HG02759 (cell line): ENCODE measurements around the gene PYCR2.

Experiments
- ATAC-seq: cut with Tn5 transposase; IDR thresholded peaks from one replicate; pipeline ENCODE4 v1.9.1; 2021; ENCODE audit warnings: mild to moderate bottlenecking, moderate library complexity; ENCODE audit not compliant: unreplicated experiment

The PYCR2 gene

DNA sequence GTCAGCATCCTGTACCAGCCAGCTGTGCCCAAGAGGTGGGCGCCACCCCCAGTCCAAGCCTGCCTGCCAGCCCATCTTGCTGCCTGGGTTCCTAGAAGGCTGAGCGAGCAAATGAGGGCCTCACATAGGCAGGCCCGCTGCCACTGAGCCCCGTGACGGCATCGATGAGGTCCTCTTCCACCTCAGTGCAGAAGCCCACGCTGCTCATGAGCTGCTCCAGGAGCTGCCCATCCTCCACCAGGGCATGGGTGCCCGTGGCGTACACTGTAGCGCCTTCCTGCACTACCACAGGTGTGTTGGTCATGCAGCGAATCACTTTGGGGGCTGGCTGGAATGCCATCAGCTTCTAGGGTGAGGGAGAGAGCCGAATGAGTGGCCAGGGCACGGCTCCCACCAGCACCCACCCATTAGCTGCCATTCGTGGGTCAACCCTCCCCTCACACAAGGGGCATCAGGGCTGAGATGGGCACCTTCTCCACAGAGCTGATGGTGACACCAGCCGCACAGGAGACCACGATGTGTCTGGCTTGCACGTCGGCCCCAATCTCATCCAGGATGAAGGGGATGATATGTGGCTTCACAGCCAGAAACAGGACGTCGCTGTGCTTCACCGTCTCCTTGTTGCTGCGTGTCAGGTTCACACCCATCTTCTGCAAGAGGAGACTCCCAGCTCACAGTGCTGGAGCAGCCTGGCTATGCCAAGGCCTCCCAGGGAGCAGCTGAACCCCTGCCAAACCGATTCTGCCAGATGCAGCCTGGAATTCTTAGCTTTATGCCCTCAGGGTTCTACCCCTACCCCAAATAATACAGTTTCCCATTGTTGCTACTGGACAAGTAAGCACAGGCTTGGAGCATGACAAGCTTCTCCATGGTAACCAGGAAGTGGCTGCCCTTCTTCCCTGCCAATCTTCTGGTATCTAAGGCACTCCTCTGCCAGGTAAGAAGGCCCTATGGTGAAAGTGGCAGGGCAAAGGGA lies 2.0 kb downstream of the PYCR2 start:
- no peak for ATAC-seq

DNA sequence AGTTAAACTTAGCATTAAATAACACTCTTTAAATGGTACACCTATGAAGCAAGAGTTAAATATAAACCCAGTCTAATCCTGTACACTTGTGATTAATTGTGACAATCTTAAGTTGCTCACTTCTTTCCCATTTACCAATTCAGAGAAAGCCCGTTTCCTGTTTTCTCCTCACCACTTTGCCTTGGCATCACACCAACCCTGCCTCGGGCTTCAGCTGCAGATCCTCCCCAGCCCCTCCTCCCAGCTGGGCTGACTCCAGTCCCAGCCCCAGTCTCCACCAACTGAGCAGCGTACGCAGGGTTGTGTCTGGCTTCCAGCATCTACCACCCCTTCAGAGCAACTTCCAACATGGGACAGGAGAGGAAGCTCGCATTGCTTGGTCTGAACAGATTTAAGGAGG lies 4.1 kb downstream of the PYCR2 start:
- ATAC-seq = no peak

DNA sequence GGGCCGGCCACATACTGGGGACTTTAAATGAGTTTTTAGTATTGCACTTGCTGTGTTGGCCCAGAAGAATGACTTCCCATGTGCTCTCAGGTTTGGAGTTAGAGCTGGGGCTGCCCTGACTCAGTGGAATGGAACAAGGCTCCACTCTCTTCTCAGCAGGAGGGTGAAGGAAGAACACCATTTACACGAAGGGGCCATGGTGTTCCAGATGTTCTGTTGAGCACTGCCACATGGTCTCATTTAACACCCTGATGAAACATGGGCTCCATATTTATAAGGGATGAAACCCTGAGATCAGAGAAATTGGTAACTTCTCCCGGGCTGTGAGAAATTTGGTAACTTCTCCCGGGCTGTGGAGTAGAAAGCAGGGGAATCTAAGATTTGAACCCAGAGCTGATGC lies 5.8 kb downstream of the PYCR2 start:
- ATAC-seq = no peak

DNA sequence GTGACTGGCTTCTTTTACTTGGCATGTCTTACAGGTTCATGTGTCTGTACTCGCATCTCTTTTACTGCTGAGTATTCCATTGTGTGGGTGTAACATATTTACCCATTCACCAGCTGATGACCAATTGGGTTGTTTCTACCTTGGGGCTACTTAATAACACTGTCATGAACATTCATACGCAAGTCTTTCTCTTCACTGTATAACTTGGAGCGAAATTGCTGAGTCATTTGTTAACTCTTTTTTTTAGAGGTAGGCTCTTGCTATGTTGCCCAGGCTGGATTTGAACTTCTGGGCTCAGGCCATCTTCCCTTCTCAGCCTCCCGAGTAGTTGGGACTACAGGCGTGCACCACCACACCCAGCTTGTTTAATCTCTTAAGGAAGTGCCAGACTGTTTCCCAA lies 6.5 kb downstream of the PYCR2 start:
- ATAC-seq = no peak

DNA sequence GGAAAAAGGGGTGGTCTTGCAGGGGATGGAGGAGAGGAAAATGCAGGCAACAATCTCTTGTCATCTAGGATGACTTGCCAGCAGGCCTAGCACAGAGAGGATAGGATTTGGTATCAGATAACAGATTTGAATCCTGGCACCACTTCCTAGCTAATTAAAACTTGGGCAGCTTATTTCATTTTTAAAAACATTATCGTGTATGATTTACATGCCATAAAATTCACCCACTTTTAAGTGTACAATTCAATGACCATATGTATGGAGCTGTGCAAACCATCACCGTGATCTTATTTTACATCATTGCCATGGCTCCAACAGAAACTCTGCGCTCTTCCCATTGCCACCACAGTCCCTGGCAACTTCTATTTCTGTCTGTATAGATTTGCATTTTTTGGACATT lies 6.9 kb downstream of the PYCR2 start:
- ATAC-seq = no peak

DNA sequence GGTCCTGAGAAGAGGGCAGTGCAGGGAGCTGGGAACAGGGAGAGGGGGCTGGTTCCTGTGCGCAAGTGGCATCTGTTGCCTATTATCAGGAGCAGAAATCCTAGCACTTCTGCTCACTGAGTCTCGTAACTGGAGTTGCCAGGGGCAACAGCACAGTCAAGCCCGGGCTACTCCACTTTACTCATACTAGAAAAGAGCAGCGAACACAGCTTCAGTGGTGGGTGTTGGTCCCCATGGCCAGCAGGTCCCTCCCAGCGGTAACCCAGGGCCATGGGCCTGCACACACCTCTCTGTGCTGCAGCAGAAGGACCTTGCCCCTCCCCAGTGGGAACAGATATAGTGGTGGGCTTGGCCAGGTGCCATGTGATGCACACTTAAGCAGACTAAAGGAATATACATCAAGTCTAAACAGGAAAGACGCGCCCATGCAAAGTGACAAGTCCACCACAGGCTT lies 8.5 kb downstream of the PYCR2 start:
- no peak for ATAC-seq

DNA sequence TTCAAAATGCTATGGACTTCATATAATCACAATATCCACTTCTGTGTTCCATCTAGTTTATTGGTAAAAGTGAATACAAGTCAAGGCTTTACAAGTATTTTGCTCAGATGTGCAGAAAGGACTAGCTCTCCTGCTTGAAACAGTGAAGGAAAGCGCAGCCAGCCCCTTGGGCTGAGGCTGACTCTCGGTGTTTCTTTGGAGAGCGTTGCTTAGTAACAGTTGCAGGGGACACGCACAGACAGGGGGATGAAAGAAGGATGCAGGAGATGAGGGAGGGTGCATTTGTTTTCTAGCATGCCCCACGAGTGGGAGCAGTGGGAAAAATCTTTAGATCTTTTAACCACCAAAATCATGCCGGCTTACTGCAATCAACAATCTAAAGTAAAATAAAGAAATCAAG lies 9.1 kb downstream of the PYCR2 start:
- no peak for ATAC-seq

DNA sequence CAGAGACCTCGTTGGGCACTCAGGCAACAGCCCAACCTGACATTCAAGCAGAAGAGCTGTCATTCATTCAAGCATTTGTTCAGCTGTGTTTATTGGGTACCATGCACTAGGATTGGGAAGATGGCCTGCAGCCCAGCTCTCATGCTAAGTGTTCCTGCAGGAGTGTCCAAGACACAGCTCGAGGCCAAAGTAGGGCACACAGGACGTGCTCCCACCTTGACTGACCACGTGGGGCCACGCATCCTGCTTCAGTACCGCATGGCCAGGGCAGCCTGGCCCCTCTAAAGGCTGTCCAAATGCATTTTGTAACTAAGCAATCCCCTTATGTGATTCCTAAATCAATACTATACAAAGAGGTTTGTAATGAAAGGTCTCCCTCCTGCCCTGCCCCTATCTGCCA lies 9.7 kb downstream of the PYCR2 start:
- no peak for ATAC-seq

DNA sequence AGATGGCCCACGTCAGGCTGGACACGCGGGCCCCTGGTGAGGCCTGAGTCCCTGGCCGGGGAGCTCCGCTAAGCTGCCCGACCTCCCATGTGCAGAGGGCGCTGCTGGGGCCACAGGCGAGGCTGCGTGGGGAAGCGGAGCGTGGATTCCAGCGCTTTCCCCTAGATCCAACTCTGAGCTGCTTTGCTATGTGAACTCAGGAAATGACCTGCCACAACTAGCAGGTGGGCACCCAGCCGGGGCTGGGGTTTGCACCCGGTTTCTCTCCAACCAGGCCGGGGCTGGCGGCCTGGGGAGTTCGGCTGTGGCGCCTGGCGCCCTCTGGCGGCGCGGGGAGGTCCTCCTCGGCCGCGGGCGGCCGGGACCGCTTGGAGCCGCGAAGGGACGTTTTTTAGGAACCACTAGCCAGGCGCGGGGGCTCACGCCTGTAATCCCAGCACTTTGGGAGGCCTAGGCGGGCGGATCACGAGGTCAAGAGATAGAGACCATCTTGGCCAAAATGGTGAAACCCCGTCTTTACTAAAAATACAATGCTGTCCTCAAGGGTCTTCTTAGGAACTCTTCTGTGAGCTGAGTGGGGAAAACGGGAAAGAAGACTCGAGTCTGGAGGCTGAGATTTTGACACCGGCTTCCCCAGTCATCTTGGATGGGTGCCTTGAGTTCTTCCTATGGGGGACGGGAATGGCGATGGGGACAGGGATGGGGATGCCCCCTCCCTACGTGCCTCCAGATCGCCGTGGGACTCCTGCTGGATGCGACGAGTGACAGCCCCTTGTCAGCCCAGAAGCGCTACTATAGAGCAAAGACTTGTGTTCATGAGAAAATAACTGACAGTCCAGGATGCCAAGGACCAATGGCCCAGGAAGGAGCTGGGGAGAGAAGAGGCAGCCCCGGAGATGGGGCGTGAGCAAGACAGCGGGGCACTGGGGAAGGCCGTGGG lies 12.6 kb downstream of the PYCR2 start:
- ATAC-seq = peak; percentile 80

DNA sequence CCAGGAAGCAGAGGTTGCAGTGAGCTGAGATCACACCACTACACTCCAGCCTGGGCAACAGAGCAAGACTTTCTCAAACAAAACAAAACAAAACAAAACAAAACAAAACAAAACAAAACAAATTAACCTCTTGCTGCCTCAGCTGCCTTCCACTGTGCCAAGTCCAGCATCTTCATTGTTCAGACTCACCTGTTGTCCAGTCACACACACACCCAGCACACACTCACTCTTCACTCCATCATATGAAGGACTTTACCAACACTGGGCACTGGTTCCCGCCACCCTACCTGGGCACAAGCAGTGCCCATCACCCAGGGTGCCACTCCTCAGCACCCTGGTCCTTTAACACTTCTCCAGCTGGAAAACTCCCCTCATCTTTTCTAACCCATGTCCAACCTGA lies 14.6 kb downstream of the PYCR2 start:
- no peak for ATAC-seq

DNA sequence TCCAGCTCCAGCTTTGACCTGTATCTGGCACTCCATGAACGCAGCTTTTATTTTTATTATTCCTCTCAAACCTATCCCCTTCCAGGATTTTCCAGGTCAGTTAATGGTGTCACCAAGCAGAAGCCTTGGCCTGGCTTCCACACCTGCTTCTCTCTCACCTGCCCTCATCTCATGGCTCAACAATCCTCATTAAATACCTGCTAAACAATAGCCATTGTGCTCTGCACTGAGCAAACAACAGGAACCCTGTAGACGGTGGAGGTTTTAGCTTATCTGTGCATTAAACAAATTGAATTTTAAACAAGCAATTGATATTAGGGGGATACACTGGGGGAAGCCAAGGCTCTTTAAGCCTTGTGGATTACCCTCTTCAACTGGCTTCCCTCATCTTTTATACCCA lies 15.3 kb downstream of the PYCR2 start:
- no peak for ATAC-seq

DNA sequence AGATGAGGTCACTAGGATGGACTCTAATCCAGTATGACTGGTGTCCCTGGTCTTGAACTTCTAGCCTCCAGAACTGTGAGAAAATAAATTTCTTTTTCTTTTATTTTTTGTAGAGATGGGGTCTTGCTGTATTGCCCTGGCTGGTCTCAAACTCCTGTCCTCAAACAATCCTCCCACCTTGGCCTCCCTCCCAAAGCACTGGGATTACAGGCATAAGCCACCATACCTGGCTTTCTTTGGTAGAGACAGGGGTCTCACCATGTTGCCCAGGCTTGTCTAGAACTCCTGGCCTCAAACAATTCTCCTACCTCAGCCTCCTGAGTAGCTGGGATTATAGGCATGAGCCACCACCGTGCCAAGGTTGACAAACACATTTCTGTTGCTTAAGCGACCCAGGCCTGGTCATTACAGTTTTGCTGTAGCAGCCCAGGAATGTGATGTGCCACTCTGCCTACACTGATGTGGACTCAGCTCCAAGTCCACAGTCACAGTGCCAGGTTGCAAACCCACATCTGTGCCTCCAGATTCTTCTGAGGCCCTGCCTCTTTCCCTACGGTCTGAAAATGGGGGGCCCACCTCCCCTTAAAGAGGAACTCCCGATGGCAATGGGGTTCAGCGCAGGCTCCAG lies 15.9 kb downstream of the PYCR2 start:
- ATAC-seq = no peak

DNA sequence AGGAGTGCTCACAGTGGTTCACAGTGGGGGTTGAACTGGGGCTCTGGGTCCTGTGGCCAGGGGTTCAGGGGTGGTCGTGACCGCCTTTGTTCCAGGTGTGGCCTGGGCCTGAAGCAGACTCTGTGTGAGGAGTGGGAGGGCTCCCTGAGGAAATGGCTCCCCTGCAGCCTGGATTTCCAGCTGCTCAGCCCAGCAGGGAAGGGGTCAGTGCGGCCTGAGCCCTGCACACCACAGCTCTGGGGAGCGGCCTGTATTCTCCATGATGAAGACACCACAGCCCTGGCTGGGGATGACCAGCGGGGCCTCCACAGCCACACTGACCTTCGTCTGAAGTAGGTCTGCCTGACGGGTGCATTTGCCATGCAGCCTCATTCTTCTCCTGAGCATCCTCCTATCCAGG lies 16.7 kb downstream of the PYCR2 start:
- ATAC-seq = no peak

DNA sequence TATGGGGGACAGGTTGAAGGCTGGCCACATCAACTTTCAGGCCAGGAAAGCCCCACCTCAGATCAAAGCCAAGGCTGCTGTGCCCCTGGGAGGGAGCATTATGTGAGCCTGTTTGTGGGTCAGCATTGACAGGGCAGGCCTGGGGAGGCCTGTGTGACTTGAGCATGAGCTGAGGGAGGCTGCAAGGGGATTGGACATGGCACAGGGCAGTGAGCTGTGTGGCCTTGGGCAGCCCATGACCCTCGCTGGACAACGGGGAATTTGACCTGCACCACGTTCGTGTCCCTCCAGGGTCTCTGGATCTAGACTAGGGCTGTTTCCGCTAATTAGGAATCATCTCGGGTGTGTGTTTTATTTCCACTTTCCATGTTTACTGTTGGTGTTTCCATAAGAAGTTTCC lies 17.6 kb downstream of the PYCR2 start:
- ATAC-seq = no peak

DNA sequence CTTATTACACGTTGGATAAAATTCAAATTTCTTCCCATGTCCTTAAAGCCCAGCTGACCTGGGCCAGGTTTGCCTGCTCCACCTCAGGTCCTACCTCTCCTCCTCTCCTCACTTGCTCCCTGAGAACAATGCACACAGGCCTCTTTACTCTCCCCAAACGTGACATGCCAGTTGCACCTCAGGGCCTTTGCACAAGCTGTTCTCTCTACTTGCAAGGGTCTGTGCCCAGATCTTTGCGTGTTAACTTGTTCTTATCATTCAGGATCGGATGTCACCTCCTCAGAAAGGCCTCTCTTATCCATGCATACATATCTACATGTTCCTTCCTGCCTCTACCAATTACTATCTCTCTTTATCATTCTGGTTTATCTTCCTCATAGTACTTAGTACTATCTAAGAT lies 20.4 kb downstream of the PYCR2 start:
- no peak for ATAC-seq

DNA sequence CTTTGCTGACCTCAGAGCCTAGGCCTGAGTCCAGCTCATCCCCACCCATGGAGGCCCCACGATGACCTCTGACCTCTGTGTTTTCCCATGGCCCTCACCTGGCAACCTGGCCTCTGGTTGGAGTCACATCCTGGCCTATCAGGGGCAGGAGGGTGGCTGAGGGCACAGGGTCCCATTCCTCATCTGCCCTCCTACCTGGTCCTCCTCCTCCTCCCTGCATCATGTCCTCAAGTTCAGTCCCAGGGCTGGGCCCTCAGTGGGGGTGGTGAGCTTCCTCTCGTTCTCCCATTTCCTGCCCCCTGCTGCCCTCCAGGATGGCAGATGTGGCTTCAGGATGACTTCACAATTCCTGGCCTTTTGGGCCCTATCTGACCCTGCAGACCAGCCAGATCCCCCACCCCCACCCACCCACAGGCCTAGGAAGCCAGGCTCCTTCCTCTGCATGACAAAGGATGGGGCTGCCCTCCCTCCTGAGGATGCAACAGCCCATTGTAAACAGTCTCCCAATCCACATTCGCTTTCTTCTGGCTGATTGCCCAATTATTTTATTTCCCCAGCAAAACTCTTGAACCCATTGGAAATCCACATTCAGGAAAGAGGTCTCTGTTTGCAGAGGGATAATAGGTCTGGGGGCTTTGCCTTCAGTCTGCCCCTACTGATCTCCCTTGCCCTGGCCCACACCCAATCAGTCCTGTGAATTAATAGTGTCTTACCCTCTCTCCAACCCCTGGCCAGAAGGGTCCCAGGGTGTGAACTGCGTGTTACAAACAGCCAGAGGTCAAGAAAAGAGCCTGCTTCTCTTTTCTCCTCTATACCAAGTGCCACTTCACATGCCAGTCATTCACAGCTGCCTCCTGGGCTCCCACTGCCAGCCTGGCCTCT lies 24.8 kb downstream of the PYCR2 start:
- no peak for ATAC-seq

DNA sequence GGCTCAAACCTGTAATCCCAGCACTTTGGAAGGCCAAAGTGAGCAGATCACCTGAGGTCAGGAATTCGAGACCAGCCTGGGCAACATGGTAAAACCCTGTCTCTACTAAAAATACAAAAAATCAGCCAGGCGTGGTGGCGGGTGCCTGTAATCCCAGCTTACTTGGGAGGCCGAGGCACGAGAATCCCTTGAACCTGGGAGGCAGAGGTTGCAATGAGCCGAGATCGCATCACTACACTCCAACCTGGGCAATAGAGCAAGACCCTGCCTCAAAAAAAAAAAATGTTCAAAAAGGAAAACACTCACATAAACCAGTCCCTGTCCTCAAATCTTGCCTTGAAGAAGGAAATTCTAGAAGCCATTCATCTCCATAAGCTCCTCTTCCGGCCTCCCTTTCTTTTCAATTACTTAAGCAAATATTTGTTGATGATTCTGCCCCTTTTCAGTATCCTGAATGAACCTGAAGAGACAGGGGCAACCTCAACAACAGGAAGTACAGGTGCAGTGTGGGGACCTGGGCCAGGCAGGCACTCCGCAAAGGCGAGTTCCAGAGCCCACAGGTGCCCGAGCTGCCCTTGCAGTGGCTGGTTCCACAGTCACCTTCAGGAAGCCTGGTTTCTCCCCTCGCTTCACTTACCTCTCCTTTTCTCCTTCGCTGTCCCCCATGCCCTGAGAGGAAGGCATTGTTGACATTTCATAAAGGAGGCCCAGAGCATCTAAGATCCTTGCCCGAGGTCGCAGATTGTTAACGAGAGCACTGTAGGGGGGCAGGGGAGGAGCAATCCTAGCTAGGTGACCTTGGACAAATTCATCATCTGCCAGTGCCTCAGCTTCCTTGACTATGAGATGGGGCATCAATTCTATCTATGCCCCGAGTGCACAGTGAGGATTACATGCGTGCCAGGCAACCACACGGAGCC lies 26.2 kb downstream of the PYCR2 start:
- no peak for ATAC-seq

DNA sequence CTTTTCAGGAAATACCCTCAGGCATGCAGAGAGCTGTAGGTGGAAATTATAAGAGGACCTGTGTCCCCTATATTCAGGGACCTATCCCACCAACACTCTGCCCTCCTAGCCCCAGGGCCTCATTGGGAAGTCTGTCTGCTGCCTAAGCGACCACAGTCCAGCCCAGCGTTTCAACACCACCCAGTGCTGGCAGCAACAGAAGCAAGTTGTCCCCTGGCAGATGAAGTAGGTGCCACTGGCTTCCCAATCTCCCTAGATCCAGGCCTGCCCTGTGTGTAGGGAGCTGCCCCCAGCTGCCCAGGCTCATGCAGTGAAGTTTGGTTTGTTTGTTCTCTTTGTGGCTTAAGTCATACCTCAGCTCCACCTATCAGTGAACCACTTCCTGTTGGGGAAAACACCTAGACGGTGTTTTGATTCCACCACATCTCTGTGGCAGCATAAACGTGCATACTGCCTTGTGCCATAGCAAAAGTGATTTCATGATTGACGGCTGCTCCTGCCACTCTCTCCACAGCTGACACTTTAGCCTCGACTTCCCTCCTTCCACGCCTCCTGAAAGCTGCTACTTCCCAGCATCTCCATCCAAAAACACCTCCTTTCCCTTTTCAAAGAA lies 27.0 kb downstream of the PYCR2 start:
- ATAC-seq = peak; percentile 100

DNA sequence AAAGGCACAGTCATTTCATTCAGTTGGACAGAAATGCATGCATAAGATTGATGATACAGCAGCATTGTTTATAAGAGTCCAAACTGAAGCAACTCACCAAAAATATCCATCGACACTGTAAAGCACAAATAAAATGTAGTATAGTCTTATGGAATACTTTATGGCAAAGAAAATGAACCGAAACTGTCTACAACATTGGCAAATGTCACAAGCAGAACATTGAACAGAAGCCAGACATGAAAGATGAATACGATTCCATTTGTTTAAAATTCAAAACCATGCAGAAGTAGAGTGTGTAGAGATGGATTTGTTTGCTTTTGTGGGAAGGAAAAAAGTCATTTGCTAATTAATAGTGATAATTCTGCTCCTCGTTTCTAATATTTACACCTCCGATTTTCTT lies 27.6 kb downstream of the PYCR2 start:
- ATAC-seq = no peak
